Cardiac septum (tissue), 1 donor: ENCODE measurements around the gene SDHB. TPM values are rescaled to one million over a fixed set of nuclear protein-coding genes. Genes with fewer than 3 reads are reported as not detected.

Experiments used
- DNase-seq: peaks from one replicate; pipeline ENCODE4 v3.0.0-alpha.2; 2020; ENCODE audit warnings: low spot score
- intact Hi-C: fragments of 100-400 bp; cut with DNase I; formaldehyde crosslinking; loops from one replicate; pipeline ENCODE4 v1.14.0; 2022
- total RNA-seq: library from RNA; stranded (reverse); fragmentation: NEBNext Ultra II Directional; extraction: Animal tissue kit (Norgen Biotek cat#: 25700); gene quantifications from one replicate; pipeline ENCODE4 v1.2.1, GENCODE V29; 2021
- donor health status: DM: no; HTN: no; CAD: no.

The SDHB gene
- total RNA-seq, 1 donor from 2014 or later = 260 TPM

GRCh38 chr1:16978139-16978538, 75.7 kb downstream of the SDHB start:
- intact Hi-C loops = no loop called here
- no peak for DNase-seq

GRCh38 chr1:16977377-16977776, 76.5 kb downstream of the SDHB start:
- no peak for DNase-seq
- intact Hi-C loops = no loop called here

GRCh38 chr1:16976966-16977365, 76.9 kb downstream of the SDHB start:
- no peak for DNase-seq
- intact Hi-C loops = no loop called here

GRCh38 chr1:16975838-16976237, 78.0 kb downstream of the SDHB start:
- intact Hi-C loops = no loop called here
- DNase-seq = no peak

GRCh38 chr1:16975211-16975610, 78.6 kb downstream of the SDHB start:
- intact Hi-C loops = no loop called here
- DNase-seq = no peak

GRCh38 chr1:16973215-16973614, 80.6 kb downstream of the SDHB start:
- intact Hi-C loops = no loop called here

GRCh38 chr1:16972189-16972895, 81.5 kb downstream of the SDHB start:
- no peak for DNase-seq
- intact Hi-C loops = no loop called here

More at GRCh38 chr1:16973215-16973614, 80.6 kb downstream of the SDHB start:
- no peak for DNase-seq

- intact Hi-C loops = no loop called here
- no peak for DNase-seq
Observed at GRCh38 chr1:16971341-16972188, 82.3 kb downstream of the SDHB start.

GRCh38 chr1:16970132-16970910, 83.5 kb downstream of the SDHB start:
- DNase-seq = no peak
- intact Hi-C loops = no loop called here

- intact Hi-C loops = loop anchor here (5.0 kb wide), 1 partner anchor 43 kb away; the partner anchor contains the start of gene ATP13A2
Observed at GRCh38 chr1:16969651-16970050, 84.2 kb downstream of the SDHB start.

GRCh38 chr1:16969057-16969611, 84.7 kb downstream of the SDHB start:
- intact Hi-C loops = loop anchor here (5.0 kb wide), 1 partner anchor 43 kb away; the partner anchor contains the start of gene ATP13A2
- no peak for DNase-seq

More at GRCh38 chr1:16969651-16970050, 84.2 kb downstream of the SDHB start:
- no peak for DNase-seq

Other genes with a start within 250 kb of the SDHB start
- 6,195 TPM for gene RNU1-2, start 158.1 kb downstream of the SDHB start, total RNA-seq
- gene CROCC, start 132.1 kb downstream of the SDHB start, total RNA-seq = 7.4 TPM
- gene MFAP2, start 73.4 kb downstream of the SDHB start, total RNA-seq = 4.8 TPM
- gene ATP13A2, start 42.1 kb downstream of the SDHB start, total RNA-seq = 13.3 TPM
- gene PADI2, start 65.4 kb upstream of the SDHB start, total RNA-seq = 1.3 TPM
- gene PADI1, start 151.1 kb upstream of the SDHB start, total RNA-seq = not detected
- not detected for gene PADI3, start 195.1 kb upstream of the SDHB start, total RNA-seq